HEK293 (cell line): ENCODE data around the gene TICRR.
A peak's percentile ranks its signal among the peaks of the same experiment; 100 is the strongest.

ENCODE experiments used
- CTCF ChIA-PET: fragments of 350-600 bp; formaldehyde crosslinking; extraction: SDS; loops from one replicate; lab custom pipeline; 2021; ENCODE audit warnings: antibody characterized with exemption; lab: Yijun Ruan, JAX
- POLR2A ChIA-PET: fragments of 300-600 bp; formaldehyde crosslinking; extraction: SDS; loops from one replicate; lab custom pipeline; 2020; ENCODE audit warnings: antibody characterized with exemption, inconsistent platforms; lab: Yijun Ruan, JAX
- H3K27ac ChIP-seq: fragments of 200-500 bp; sonication (Bioruptor generic); 2 replicates; pipeline ENCODE4 v1.5.1; 2014; ENCODE audit warnings: low read depth, low read length, control low read depth, inconsistent platforms; ENCODE audit errors: extremely low read depth
- H3K36me3 ChIP-seq, 2 experiments: fragments of 200-500 bp in 1 of 2; sonication (Bioruptor generic) in 1 of 2; 1 replicate in 1 of 2; 2 replicates in 1 of 2; pipeline ENCODE4 v1.5.1; 2014 to 2017; ENCODE audit warnings: inconsistent platforms in 2 of 2, low read length in 2 of 2; ENCODE audit not compliant: control insufficient read depth in 2 of 2, insufficient read depth in 1 of 2
- H3K4me1 ChIP-seq: fragments of 200-500 bp; sonication (Bioruptor generic); 2 replicates; pipeline ENCODE4 v1.5.1; 2014; ENCODE audit warnings: mild to moderate bottlenecking, low read length, inconsistent platforms; ENCODE audit not compliant: control insufficient read depth, insufficient read depth
- H3K4me3 ChIP-seq: 2 replicates; pipeline ENCODE4 v1.5.1; 2011; ENCODE audit warnings: low read depth, mild to moderate bottlenecking, control low read depth, low read length, moderate library complexity
- H3K9me3 ChIP-seq: fragments of 200-500 bp; sonication (Bioruptor generic); 2 replicates; pipeline ENCODE4 v1.5.1; 2014; ENCODE audit warnings: low read depth, low read length, inconsistent platforms; ENCODE audit not compliant: control insufficient read depth, insufficient read depth
- ATF2 ChIP-seq: fragments of 450-650 bp; formaldehyde crosslinking; IDR thresholded peaks from 2 replicates; pipeline ENCODE4 v1.5.1; 2016; ENCODE audit warnings: missing biosample characterization, missing genetic modification characterization, low read depth
- GFI1B ChIP-seq: fragments of 450-650 bp; formaldehyde crosslinking; IDR thresholded peaks from 2 replicates; pipeline ENCODE4 v1.5.1; 2016; ENCODE audit warnings: missing biosample characterization, missing genetic modification characterization
- GLIS2 ChIP-seq: fragments of 450-650 bp; formaldehyde crosslinking; IDR thresholded peaks from 2 replicates; pipeline ENCODE4 v1.5.1; 2016; ENCODE audit warnings: missing biosample characterization, missing genetic modification characterization
- KLF1 ChIP-seq: fragments of 450-650 bp; formaldehyde crosslinking; IDR thresholded peaks from 2 replicates; pipeline ENCODE4 v1.5.1; 2016; ENCODE audit warnings: missing biosample characterization, missing genetic modification characterization
- KLF7 ChIP-seq: fragments of 450-650 bp; formaldehyde crosslinking; IDR thresholded peaks from 2 replicates; pipeline ENCODE4 v1.5.1; 2016; ENCODE audit warnings: missing biosample characterization, missing genetic modification characterization, borderline replicate concordance
- PRDM6 ChIP-seq: fragments of 450-650 bp; formaldehyde crosslinking; IDR thresholded peaks from 2 replicates; pipeline ENCODE4 v1.5.1; 2017; ENCODE audit warnings: missing biosample characterization, missing genetic modification characterization
- SCRT1 ChIP-seq: fragments of 450-650 bp; formaldehyde crosslinking; IDR thresholded peaks from 2 replicates; pipeline ENCODE4 v1.5.1; 2016; ENCODE audit warnings: missing biosample characterization, missing genetic modification characterization, borderline replicate concordance
- TRIM28 ChIP-seq: IDR thresholded peaks from 2 replicates; pipeline ENCODE4 v1.6.1; 2011; ENCODE audit warnings: low read length, control low read depth, borderline replicate concordance
- WT1 ChIP-seq: fragments of 450-650 bp; formaldehyde crosslinking; IDR thresholded peaks from 2 replicates; pipeline ENCODE4 v1.5.1; 2016; ENCODE audit warnings: missing biosample characterization, missing genetic modification characterization
- YY2 ChIP-seq: fragments of 450-650 bp; formaldehyde crosslinking; IDR thresholded peaks from 2 replicates; pipeline ENCODE4 v1.5.1; 2016; ENCODE audit warnings: missing biosample characterization, missing genetic modification characterization
- ZBTB26 ChIP-seq: fragments of 450-650 bp; formaldehyde crosslinking; optimal IDR thresholded peaks from 2 replicates; pipeline ENCODE3; 2016; ENCODE audit warnings: missing biosample characterization, mild to moderate bottlenecking, missing genetic modification characterization
- ZNF121 ChIP-seq: fragments of 450-650 bp; formaldehyde crosslinking; IDR thresholded peaks from 2 replicates; pipeline ENCODE4 v1.5.1; 2016; ENCODE audit warnings: missing biosample characterization, missing genetic modification characterization
- ZNF146 ChIP-seq: fragments of 450-650 bp; formaldehyde crosslinking; IDR thresholded peaks from 2 replicates; pipeline ENCODE4 v1.5.1; 2016; ENCODE audit warnings: missing biosample characterization, missing genetic modification characterization
- ZNF266 ChIP-seq: fragments of 450-650 bp; formaldehyde crosslinking; IDR thresholded peaks from 2 replicates; pipeline ENCODE4 v1.5.1; 2016; ENCODE audit warnings: missing biosample characterization, missing genetic modification characterization, low read depth
- ZNF280D ChIP-seq: fragments of 450-650 bp; formaldehyde crosslinking; IDR thresholded peaks from 2 replicates; pipeline ENCODE4 v1.5.1; 2016; ENCODE audit warnings: missing biosample characterization, missing genetic modification characterization
- ZNF302 ChIP-seq: fragments of 450-650 bp; formaldehyde crosslinking; IDR thresholded peaks from 2 replicates; pipeline ENCODE4 v1.5.1; 2016; ENCODE audit warnings: missing biosample characterization, missing genetic modification characterization, low read depth
- ZNF544 ChIP-seq: fragments of 450-650 bp; formaldehyde crosslinking; IDR thresholded peaks from 2 replicates; pipeline ENCODE4 v1.5.0; 2017; ENCODE audit warnings: missing biosample characterization, missing genetic modification characterization
- ZNF555 ChIP-seq: fragments of 450-650 bp; formaldehyde crosslinking; conservative IDR thresholded peaks from 2 replicates; pipeline ENCODE4 v1.5.1; 2017; ENCODE audit warnings: missing biosample characterization, mild to moderate bottlenecking, missing genetic modification characterization, inconsistent platforms
- ZNF580 ChIP-seq: fragments of 450-650 bp; formaldehyde crosslinking; IDR thresholded peaks from 2 replicates; pipeline ENCODE4 v1.5.1; 2016; ENCODE audit warnings: missing biosample characterization, missing genetic modification characterization
- ZNF621 ChIP-seq: fragments of 450-650 bp; formaldehyde crosslinking; IDR thresholded peaks from 2 replicates; pipeline ENCODE4 v1.5.1; 2017; ENCODE audit warnings: missing biosample characterization, missing genetic modification characterization
- ZNF692 ChIP-seq: fragments of 450-650 bp; formaldehyde crosslinking; IDR thresholded peaks from 2 replicates; pipeline ENCODE4 v1.5.1; 2016; ENCODE audit warnings: missing biosample characterization, missing genetic modification characterization
- ZNF785 ChIP-seq: fragments of 450-650 bp; formaldehyde crosslinking; IDR thresholded peaks from 2 replicates; pipeline ENCODE4 v1.5.1; 2016; ENCODE audit warnings: missing biosample characterization, missing genetic modification characterization
- ZSCAN4 ChIP-seq: fragments of 450-650 bp; formaldehyde crosslinking; IDR thresholded peaks from 2 replicates; pipeline ENCODE4 v1.5.1; 2017; ENCODE audit warnings: missing biosample characterization, missing genetic modification characterization

Gene TICRR

GRCh38 chr15:89550427-89550826 is 24.8 kb upstream of the TICRR start:
- H3K9me3 ChIP-seq, result no peaks in the 10 kb centered on the region
- ChIA-PET CTCF (interaction anchor here (0.6 to 2.9 kb wide), 6 partner anchors 55 to 1993 kb away, joined by 3 to 7 read pairs (median 4); no protein-coding TSS in a partner anchor), POLR2A (no interaction called here)
- no peaks in the 10 kb centered on the region for H3K36me3 ChIP-seq
- H3K27ac ChIP-seq, result no peak overlapping the region
- H3K4me3 ChIP-seq, result no peak overlapping the region
- TF ChIP-seq ZNF544 (tag by site-specific recombination) (no peak), GLIS2 (tag by site-specific recombination) (no peak), ZNF692 (tag by site-specific recombination) (no peak), KLF1 (tag by site-specific recombination) (no peak), ZNF580 (tag by site-specific recombination) (peak; percentile 61; the same call in 1 of the 2 replicates), ATF2 (peak; percentile 52; the same call in 1 of the 2 replicates), ZNF266 (no peak), ZNF146 (tag by site-specific recombination) (peak; percentile 96), SCRT1 (tag by site-specific recombination) (no peak), ZNF280D (tag by site-specific recombination) (peak; percentile 35; the same call in 1 of the 2 replicates)
- H3K4me1 ChIP-seq, result no peaks in the 10 kb centered on the region

GRCh38 chr15:89551550-89551949 is 23.7 kb upstream of the TICRR start:
- Histone ChIP-seq H3K4me3 (no peak overlapping the region), H3K4me1 (no peaks in the 10 kb centered on the region), H3K9me3 (no peaks in the 10 kb centered on the region), H3K27ac (no peak overlapping the region), H3K36me3 (no peaks in the 10 kb centered on the region)
- POLR2A ChIA-PET, result no interaction called here
- CTCF ChIA-PET, result interaction anchor here (0.9 to 1.3 kb wide), 2 partner anchors 9 to 56 kb away, joined by 3 to 5 read pairs; no protein-coding TSS in a partner anchor
- TF ChIP-seq PRDM6 (tag by site-specific recombination), result no peak
- TF ChIP-seq YY2 (tag by site-specific recombination), result no peak
- no peak for TF ChIP-seq ZNF785 (tag by site-specific recombination)
- TF ChIP-seq WT1 (tag by site-specific recombination), result no peak
- TF ChIP-seq GFI1B, result no peak
- TF ChIP-seq ZBTB26 (tag by site-specific recombination), result no peak
- no peak for TF ChIP-seq TRIM28
- TF ChIP-seq KLF7 (tag by site-specific recombination), result no peak
- TF ChIP-seq ZNF555 (tag by site-specific recombination), result no peak
- TF ChIP-seq ZNF621, result no peak
- TF ChIP-seq ZNF121 (tag by site-specific recombination), result no peak
- no peak for TF ChIP-seq ZNF302 (tag by site-specific recombination)
- TF ChIP-seq ZSCAN4 (tag by site-specific recombination), result no peak
